ENCODE results near the gene ERCC1. TPM values are rescaled to one million over a fixed set of nuclear protein-coding genes. Genes with fewer than 3 reads are reported as not detected.

The ERCC1 gene
- total RNA-seq, 1 donor from 2014 or later, result 142 TPM

- intact Hi-C loops (cut with DNase I), result loop anchor here (1.0 to 2.0 kb wide), 2 partner anchors 11 to 17 kb away; no protein-coding TSS in a partner anchor
- Histone ChIP-seq H3K4me3 (peak within 1 kb of the TSS; percentile 62 to 77), H3K4me1 (peaks cover 6 to 16% of the 10 kb centered on the region in 2 donors), H3K27ac (peak within 1 kb of the TSS; percentile 93 to 94), H3K9me3 (no peaks in the 10 kb centered on the region), H3K27me3 (no peaks in the 10 kb centered on the region), H3K36me3 (no peaks in the 10 kb centered on the region)
- no peak for TF ChIP-seq CTCF (IDR thresholded peaks at IDR 0.05)
- peak; percentile 82 to 98 for DNase-seq (ENCODE audit: low spot score in 2 of 2)
Measured at GRCh38 chr19:45467456-45468158, 43.9 kb upstream of the ERCC1 start, which contains the start of gene FOSB. TSS of gene FOSB (plus strand) at chr19:45467996. CDS start at chr19:45468587, 591 bp downstream.

- H3K36me3 ChIP-seq, result no peaks in the 10 kb centered on the region
- H3K27ac ChIP-seq, result peak overlapping the region; percentile 93 to 94
- no peaks in the 10 kb centered on the region for H3K27me3 ChIP-seq
- intact Hi-C loops (cut with DNase I), result loop anchor here (1.0 kb wide), 1 partner anchor 11 kb away; no protein-coding TSS in a partner anchor
- no peaks in the 10 kb centered on the region for H3K9me3 ChIP-seq
- peak overlapping the region; percentile 62 to 77 for H3K4me3 ChIP-seq
- DNase-seq (ENCODE audit: low spot score in 2 of 2), result no peak
- TF ChIP-seq CTCF (IDR thresholded peaks at IDR 0.05), result no peak
- peaks cover 6 to 16% of the 10 kb centered on the region in 2 donors for H3K4me1 ChIP-seq
Measured at GRCh38 chr19:45467115-45467455, 43.4 kb upstream of the ERCC1 start.

GRCh38 chr19:45464852-45465441 lies 41.2 kb upstream of the ERCC1 start:
- Histone ChIP-seq H3K4me3 (no peak overlapping the region), H3K27ac (no peak overlapping the region), H3K4me1 (peaks cover 4 to 11% of the 10 kb centered on the region in 2 donors), H3K27me3 (no peaks in the 10 kb centered on the region), H3K36me3 (no peaks in the 10 kb centered on the region), H3K9me3 (no peaks in the 10 kb centered on the region)
- no peak for TF ChIP-seq CTCF (IDR thresholded peaks at IDR 0.05)
- DNase-seq (ENCODE audit: low spot score in 2 of 2), result no peak
- intact Hi-C loops (cut with DNase I), result no loop called here

GRCh38 chr19:45464274-45464673 lies 40.6 kb upstream of the ERCC1 start:
- intact Hi-C loops (cut with DNase I), result no loop called here
- Histone ChIP-seq H3K27me3 (no peaks in the 10 kb centered on the region), H3K4me3 (no peak overlapping the region), H3K27ac (no peak overlapping the region), H3K9me3 (no peaks in the 10 kb centered on the region), H3K4me1 (peaks cover 3 to 9% of the 10 kb centered on the region in 2 donors), H3K36me3 (no peaks in the 10 kb centered on the region)
- DNase-seq (ENCODE audit: low spot score in 2 of 2), result no peak
- no peak for TF ChIP-seq CTCF (IDR thresholded peaks at IDR 0.05)

GRCh38 chr19:45463241-45463640 lies 39.5 kb upstream of the ERCC1 start:
- H3K4me3 ChIP-seq, result no peak overlapping the region
- H3K27me3 ChIP-seq, result no peaks in the 10 kb centered on the region
- no peaks in the 10 kb centered on the region for H3K36me3 ChIP-seq
- TF ChIP-seq CTCF (IDR thresholded peaks at IDR 0.05), result no peak
- no peaks in the 10 kb centered on the region for H3K9me3 ChIP-seq
- peaks cover 3% of the 10 kb centered on the region in 2 donors for H3K4me1 ChIP-seq
- no peak for DNase-seq (ENCODE audit: low spot score in 2 of 2)
- H3K27ac ChIP-seq, result no peak overlapping the region
- intact Hi-C loops (cut with DNase I), result no loop called here

All from ascending aorta (tissue), 2 donors.